Progenitor cell of endocrine pancreas (in vitro differentiated cells): ENCODE data around the gene BTD. TPM values are rescaled to one million over a fixed set of nuclear protein-coding genes. Genes with fewer than 3 reads are reported as not detected.

Experiments used
- DNase-seq: peaks from one replicate; pipeline ENCODE4 v3.0.0; 2021; ENCODE audit warnings: low spot score; ENCODE audit not compliant: unreplicated experiment
- H3K27ac Mint-ChIP-seq: 2 replicates; pipeline ENCODE4 v1.8.0; 2021; ENCODE audit warnings: mild to moderate bottlenecking, moderate library complexity, mixed read lengths
- H3K27me3 Mint-ChIP-seq: 2 replicates; pipeline ENCODE4 v1.8.0; 2021; ENCODE audit warnings: mixed read lengths
- H3K36me3 Mint-ChIP-seq: 2 replicates; pipeline ENCODE4 v1.8.0; 2022; ENCODE audit warnings: mixed read lengths; ENCODE audit not compliant: insufficient read depth
- H3K4me1 Mint-ChIP-seq: 2 replicates; pipeline ENCODE4 v1.8.0; 2021; ENCODE audit warnings: low read depth, mixed read lengths
- H3K4me3 Mint-ChIP-seq: 2 replicates; pipeline ENCODE4 v1.8.0; 2021; ENCODE audit warnings: low read depth, mild to moderate bottlenecking, moderate library complexity, mixed read lengths
- H3K9me3 Mint-ChIP-seq: 2 replicates; pipeline ENCODE4 v1.8.0; 2021; ENCODE audit warnings: low read depth, mixed read lengths
- CTCF ChIP-seq: fragments of 200-600 bp; sonication (generic); IDR thresholded peaks from one replicate; pipeline ENCODE4 v1.5.0; 2021; ENCODE audit warnings: antibody characterized with exemption, mild to moderate bottlenecking; ENCODE audit not compliant: unreplicated experiment
- total RNA-seq: library from RNA; stranded (reverse); gene quantifications from 2 replicates; pipeline ENCODE4 v1.2.1, GENCODE V29; 2021

The BTD gene
- total RNA-seq, 1 donor from 2014 or later: 26.9 TPM

DNA sequence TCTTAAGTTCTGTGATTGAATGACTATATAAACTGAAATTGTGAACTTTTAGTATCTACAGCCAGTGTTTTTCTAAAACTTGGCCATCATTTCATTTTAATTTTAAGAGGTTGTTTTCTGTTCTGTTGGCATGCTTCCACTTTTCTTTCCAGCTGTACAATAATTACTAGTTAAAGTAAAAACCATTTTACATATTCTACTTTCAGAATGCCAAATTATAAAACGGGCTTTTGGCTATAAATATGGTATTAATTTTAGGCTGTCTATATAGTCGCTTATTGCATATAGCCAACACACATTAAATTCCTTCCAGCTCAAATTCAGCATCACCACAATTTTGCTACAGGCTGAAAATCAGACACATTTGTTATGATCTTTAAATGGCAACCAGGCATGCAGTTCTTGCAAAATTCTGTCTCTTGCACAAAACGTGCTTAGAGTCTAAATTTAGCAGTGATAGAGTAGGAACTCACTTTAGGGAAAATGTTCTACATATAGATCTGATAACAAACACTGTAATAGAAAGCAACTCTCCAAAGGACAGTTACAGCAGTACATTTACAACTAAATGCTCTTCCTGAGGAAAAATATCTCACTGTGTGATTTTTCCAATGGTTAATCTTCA is 81.1 kb downstream of the BTD start:
- H3K9me3 Mint-ChIP-seq: no peaks in the 10 kb centered on the region
- TF ChIP-seq CTCF: no peak
- H3K4me3 Mint-ChIP-seq: no peak overlapping the region
- peaks cover 1% of the 10 kb centered on the region for H3K4me1 Mint-ChIP-seq
- no peak for DNase-seq
- H3K36me3 Mint-ChIP-seq: peaks cover 14% of the 10 kb centered on the region
- H3K27me3 Mint-ChIP-seq: no peaks in the 10 kb centered on the region
- H3K27ac Mint-ChIP-seq: no peak overlapping the region

DNA sequence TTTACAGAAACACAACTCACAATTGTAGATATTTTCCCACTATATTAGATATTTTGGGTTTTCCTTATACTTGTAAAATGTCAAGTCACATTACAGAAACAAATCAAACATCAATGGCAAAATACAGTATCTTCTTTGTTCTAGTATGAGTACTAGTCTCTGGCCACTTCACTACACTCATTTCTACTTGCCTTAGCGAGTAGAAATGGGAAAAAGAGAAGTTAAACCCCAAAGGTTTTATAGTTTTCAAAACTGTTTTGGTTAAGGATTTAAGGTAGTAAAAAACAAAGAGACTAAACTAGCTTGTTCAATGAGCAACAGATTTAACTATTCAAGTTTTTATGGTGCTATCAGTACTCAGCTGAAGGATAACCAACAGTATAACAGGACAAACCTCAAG is 81.7 kb downstream of the BTD start:
- H3K27me3 Mint-ChIP-seq: no peaks in the 10 kb centered on the region

GRCh38 chr3:15685927-15686326 is 84.4 kb downstream of the BTD start:
- TF ChIP-seq CTCF: no peak
- Mint-ChIP-seq H3K36me3 (peaks cover 15% of the 10 kb centered on the region), H3K4me1 (peaks cover 1% of the 10 kb centered on the region), H3K9me3 (no peaks in the 10 kb centered on the region), H3K27ac (no peak overlapping the region), H3K4me3 (no peak overlapping the region), H3K27me3 (no peaks in the 10 kb centered on the region)
- DNase-seq: no peak

More for the DNA sequence above, 81.7 kb downstream of the BTD start:
- TF ChIP-seq CTCF: no peak
- DNase-seq: no peak
- Mint-ChIP-seq H3K4me3 (no peak overlapping the region), H3K9me3 (no peaks in the 10 kb centered on the region), H3K36me3 (peaks cover 15% of the 10 kb centered on the region), H3K27ac (no peak overlapping the region), H3K4me1 (peaks cover 1% of the 10 kb centered on the region)

- TF ChIP-seq CTCF: no peak
- H3K27ac Mint-ChIP-seq: no peak overlapping the region
- no peaks in the 10 kb centered on the region for H3K9me3 Mint-ChIP-seq
These were observed 88.7 kb downstream of the BTD start for GRCh38 chr3:15690230-15690629.

GRCh38 chr3:15690748-15691147 is 89.2 kb downstream of the BTD start:
- Mint-ChIP-seq H3K9me3 (no peaks in the 10 kb centered on the region), H3K36me3 (peaks cover 17% of the 10 kb centered on the region), H3K27me3 (no peaks in the 10 kb centered on the region), H3K4me1 (peaks cover 5% of the 10 kb centered on the region), H3K4me3 (no peak overlapping the region), H3K27ac (no peak overlapping the region)
- TF ChIP-seq CTCF: no peak
- DNase-seq: no peak

More at GRCh38 chr3:15690230-15690629, 88.7 kb downstream of the BTD start:
- peaks cover 17% of the 10 kb centered on the region for H3K36me3 Mint-ChIP-seq
- H3K4me3 Mint-ChIP-seq: no peak overlapping the region
- no peaks in the 10 kb centered on the region for H3K27me3 Mint-ChIP-seq
- DNase-seq: no peak
- peaks cover 5% of the 10 kb centered on the region for H3K4me1 Mint-ChIP-seq
